ENCODE results near the gene BTN1A1. TPM values are rescaled to one million over a fixed set of nuclear protein-coding genes. Genes with fewer than 3 reads are reported as not detected.

The BTN1A1 gene
- total RNA-seq, 2 donors from 2014 or later, result not detected

- H3K9me3 ChIP-seq, result no peaks in the 10 kb centered on the region
- no peaks in the 10 kb centered on the region for H3K36me3 ChIP-seq
- no peaks in the 10 kb centered on the region for H3K27me3 ChIP-seq (replicated peaks; ENCODE audit: insufficient read depth)
- TF ChIP-seq CTCF (IDR thresholded peaks at IDR 0.05), result no peak
- H3K4me1 ChIP-seq (ENCODE audit: control insufficient read depth in 1 of 2, low read depth in 2 of 2), result peaks cover 7 to 27% of the 10 kb centered on the region in 2 donors
- peak overlapping the region; percentile 22 to 91 for H3K27ac ChIP-seq
- ATAC-seq (ENCODE audit: insufficient number of reproducible peaks, low FRiP score, low read depth), result no peak
- H3K4me3 ChIP-seq, result peak overlapping the region; percentile 70
- no peak for DNase-seq (ENCODE audit: low spot score)
These were observed 54.3 kb downstream of the BTN1A1 start for GRCh38 chr6:26554447-26554696.

GRCh38 chr6:26554697-26555504 is 54.8 kb downstream of the BTN1A1 start:
- DNase-seq (ENCODE audit: low spot score) (no peak), ATAC-seq (ENCODE audit: insufficient number of reproducible peaks, low FRiP score, low read depth) (no peak)
- H3K4me3 ChIP-seq, result peak overlapping the region; percentile 70
- no peak for TF ChIP-seq CTCF (IDR thresholded peaks at IDR 0.05)
- H3K36me3 ChIP-seq, result no peaks in the 10 kb centered on the region
- H3K27ac ChIP-seq, result peak overlapping the region; percentile 22 to 91
- peaks cover 7 to 27% of the 10 kb centered on the region in 2 donors for H3K4me1 ChIP-seq (ENCODE audit: control insufficient read depth in 1 of 2, low read depth in 2 of 2)
- H3K27me3 ChIP-seq (replicated peaks; ENCODE audit: insufficient read depth), result no peaks in the 10 kb centered on the region
- no peaks in the 10 kb centered on the region for H3K9me3 ChIP-seq

GRCh38 chr6:26555505-26556262 is 55.6 kb downstream of the BTN1A1 start:
- DNase-seq (ENCODE audit: low spot score) (no peak), ATAC-seq (ENCODE audit: insufficient number of reproducible peaks, low FRiP score, low read depth) (no peak)
- Histone ChIP-seq H3K27ac (no peak overlapping the region), H3K4me1 (ENCODE audit: control insufficient read depth in 1 of 2, low read depth in 2 of 2) (peaks cover 7 to 20% of the 10 kb centered on the region in 2 donors), H3K9me3 (no peaks in the 10 kb centered on the region), H3K36me3 (no peaks in the 10 kb centered on the region), H3K27me3 (replicated peaks; ENCODE audit: insufficient read depth) (no peaks in the 10 kb centered on the region), H3K4me3 (no peak overlapping the region)
- no peak for TF ChIP-seq CTCF (IDR thresholded peaks at IDR 0.05)

GRCh38 chr6:26556263-26557070 is 56.4 kb downstream of the BTN1A1 start:
- Histone ChIP-seq H3K4me1 (ENCODE audit: control insufficient read depth in 1 of 2, low read depth in 2 of 2) (peaks cover 7 to 18% of the 10 kb centered on the region in 2 donors), H3K27ac (peak overlapping the region in 1 of 2 donors; percentile 37), H3K9me3 (no peaks in the 10 kb centered on the region), H3K4me3 (no peak overlapping the region), H3K27me3 (replicated peaks; ENCODE audit: insufficient read depth) (no peaks in the 10 kb centered on the region), H3K36me3 (no peaks in the 10 kb centered on the region)
- no peak for DNase-seq (ENCODE audit: low spot score)
- no peak for TF ChIP-seq CTCF (IDR thresholded peaks at IDR 0.05)
- no peak for ATAC-seq (ENCODE audit: insufficient number of reproducible peaks, low FRiP score, low read depth)

Other genes with a start within 250 kb of the BTN1A1 start
- gene BTN3A2, start 135.1 kb upstream of the BTN1A1 start, total RNA-seq, result 10 to 100 TPM; 11.4 to 21.2 TPM
- 10 to 100 TPM; 18.8 to 26.1 TPM for gene BTN2A2, start 117.2 kb upstream of the BTN1A1 start, total RNA-seq
- 10 to 100 TPM; 11.9 to 13.5 TPM for gene BTN3A1, start 98.0 kb upstream of the BTN1A1 start, total RNA-seq
- gene BTN3A3, start 59.8 kb upstream of the BTN1A1 start, total RNA-seq, result 10 to 100 TPM; 24.4 to 27.1 TPM
- 10 to 100 TPM; 22.9 to 24.5 TPM for gene BTN2A1, start 42.3 kb upstream of the BTN1A1 start, total RNA-seq
- 10 to 100 TPM; 41.3 to 45.9 TPM for gene HMGN4, start 38.1 kb downstream of the BTN1A1 start, total RNA-seq
- 10 to 100 TPM; 11.8 to 17.1 TPM for gene ABT1, start 96.7 kb downstream of the BTN1A1 start, total RNA-seq
- 10 to 100 TPM; 18.1 to 18.6 TPM for gene ZNF322, start 159.4 kb downstream of the BTN1A1 start, total RNA-seq